GM18519 (cell line): ENCODE measurements around the gene CDC26.

Experiments
- ATAC-seq: cut with Tn5 transposase; IDR thresholded peaks from one replicate; pipeline ENCODE4 v1.9.1; 2021; ENCODE audit warnings: mild to moderate bottlenecking, moderate library complexity; ENCODE audit not compliant: unreplicated experiment, low FRiP score

CDC26 gene

GRCh38 chr9:113275157-113276131, at the start of gene CDC26, which contains the start of gene PRPF4:
CDC26 (minus strand) TSS chr9:113275572; CDS start chr9:113272507, 3,065 bp downstream.
PRPF4 (plus strand) TSS chr9:113275658; CDS start chr9:113275744, 86 bp downstream.
- peak; percentile 90 for ATAC-seq

- no peak for ATAC-seq
Measured at GRCh38 chr9:113322671-113323070, 47.3 kb upstream of the CDC26 start.

- ATAC-seq, result no peak
Measured at GRCh38 chr9:113320051-113320450, 44.7 kb upstream of the CDC26 start.

- ATAC-seq, result no peak
Measured at GRCh38 chr9:113319054-113319453, 43.7 kb upstream of the CDC26 start.

GRCh38 chr9:113317777-113318176, 42.4 kb upstream of the CDC26 start:
- no peak for ATAC-seq

- no peak for ATAC-seq
Measured at GRCh38 chr9:113316030-113316429, 40.7 kb upstream of the CDC26 start.

- no peak for ATAC-seq
Measured at GRCh38 chr9:113315231-113315630, 39.9 kb upstream of the CDC26 start.

GRCh38 chr9:113313261-113313660, 37.9 kb upstream of the CDC26 start:
- ATAC-seq, result no peak

GRCh38 chr9:113311961-113312360, 36.6 kb upstream of the CDC26 start:
- ATAC-seq, result no peak

- ATAC-seq, result no peak
Measured at GRCh38 chr9:113310538-113310937, 35.2 kb upstream of the CDC26 start.

- no peak for ATAC-seq
Measured at GRCh38 chr9:113309204-113309813, 33.9 kb upstream of the CDC26 start.

- no peak for ATAC-seq
Measured at GRCh38 chr9:113307396-113307975, 32.1 kb upstream of the CDC26 start.

GRCh38 chr9:113306566-113306965, 31.2 kb upstream of the CDC26 start:
- ATAC-seq, result no peak

GRCh38 chr9:113302792-113303418, 27.5 kb upstream of the CDC26 start, which contains the start of gene RNF183:
RNF183 (minus strand) TSS chr9:113303376; CDS start chr9:113298184, 5,192 bp downstream.
- ATAC-seq, result no peak

- ATAC-seq, result no peak
Measured at GRCh38 chr9:113301548-113301947, 26.2 kb upstream of the CDC26 start.

- ATAC-seq, result no peak
Measured at GRCh38 chr9:113299800-113300292, 24.5 kb upstream of the CDC26 start.

GRCh38 chr9:113298924-113299770, 23.8 kb upstream of the CDC26 start:
- no peak for ATAC-seq

GRCh38 chr9:113298311-113298710, 22.9 kb upstream of the CDC26 start:
- no peak for ATAC-seq

- ATAC-seq, result no peak
Measured at GRCh38 chr9:113296796-113297558, 21.6 kb upstream of the CDC26 start.
